GM21367 (cell line): ENCODE results near the gene ATOX1.
"Not testable (repeated sequence)": the region's sequence is repeated elsewhere in the genome, so short reads cannot be mapped to it uniquely, and the experiment has no call there.

ENCODE experiments used
- ATAC-seq: cut with Tn5 transposase; IDR thresholded peaks from one replicate; pipeline ENCODE4 v1.9.1; 2021; ENCODE audit not compliant: unreplicated experiment

The ATOX1 gene

GRCh38 chr5:151758430-151759241, at the start of gene ATOX1:
Gene ATOX1 (minus strand): TSS chr5:151758631. CDS start chr5:151758551, 80 bp downstream.
- peak; percentile 92 for ATAC-seq

- ATAC-seq = no peak
Measured at GRCh38 chr5:151805414-151806223, 47.2 kb upstream of the ATOX1 start.

- no peak for ATAC-seq
Measured at GRCh38 chr5:151800532-151800931, 42.1 kb upstream of the ATOX1 start.

GRCh38 chr5:151799407-151799806, 41.0 kb upstream of the ATOX1 start:
- no peak for ATAC-seq

GRCh38 chr5:151798674-151799073, 40.2 kb upstream of the ATOX1 start:
- no peak for ATAC-seq

GRCh38 chr5:151795426-151795825, 37.0 kb upstream of the ATOX1 start:
- no peak for ATAC-seq

- ATAC-seq = no peak
Measured at GRCh38 chr5:151793358-151793757, 34.9 kb upstream of the ATOX1 start.

GRCh38 chr5:151787817-151788216, 29.4 kb upstream of the ATOX1 start:
- ATAC-seq = no peak

- ATAC-seq = no peak
Measured at GRCh38 chr5:151786468-151786867, 28.0 kb upstream of the ATOX1 start.

- ATAC-seq = no peak
Measured at GRCh38 chr5:151784141-151784540, 25.7 kb upstream of the ATOX1 start.

GRCh38 chr5:151783664-151784063, 25.2 kb upstream of the ATOX1 start:
- not testable (repeated sequence) for ATAC-seq

- ATAC-seq = no peak
Measured at GRCh38 chr5:151781201-151781600, 22.8 kb upstream of the ATOX1 start.

GRCh38 chr5:151780348-151780747, 21.9 kb upstream of the ATOX1 start:
- ATAC-seq = no peak

GRCh38 chr5:151779531-151780125, 21.2 kb upstream of the ATOX1 start:
- ATAC-seq = no peak

- ATAC-seq = no peak
Measured at GRCh38 chr5:151775025-151775606, 16.7 kb upstream of the ATOX1 start.

GRCh38 chr5:151773951-151774350, 15.5 kb upstream of the ATOX1 start:
- ATAC-seq = no peak

GRCh38 chr5:151772846-151773561, 14.6 kb upstream of the ATOX1 start:
- no peak for ATAC-seq

GRCh38 chr5:151772029-151772845, 13.8 kb upstream of the ATOX1 start:
- ATAC-seq = peak; percentile 4

GRCh38 chr5:151771259-151772028, 13.0 kb upstream of the ATOX1 start, which contains the start of gene G3BP1:
Gene G3BP1 (plus strand): TSS chr5:151771954. CDS start chr5:151786621, 14,667 bp downstream.
- peak; percentile 83 for ATAC-seq
